GM21360 (cell line): ENCODE measurements around the gene RIN1.
"Not testable (repeated sequence)": the region's sequence is repeated elsewhere in the genome, so short reads cannot be mapped to it uniquely, and the experiment has no call there.

Source experiments
- ATAC-seq: cut with Tn5 transposase; IDR thresholded peaks from one replicate; pipeline ENCODE4 v1.9.1; 2021; ENCODE audit warnings: mild to moderate bottlenecking, moderate library complexity; ENCODE audit not compliant: unreplicated experiment

The RIN1 gene

DNA sequence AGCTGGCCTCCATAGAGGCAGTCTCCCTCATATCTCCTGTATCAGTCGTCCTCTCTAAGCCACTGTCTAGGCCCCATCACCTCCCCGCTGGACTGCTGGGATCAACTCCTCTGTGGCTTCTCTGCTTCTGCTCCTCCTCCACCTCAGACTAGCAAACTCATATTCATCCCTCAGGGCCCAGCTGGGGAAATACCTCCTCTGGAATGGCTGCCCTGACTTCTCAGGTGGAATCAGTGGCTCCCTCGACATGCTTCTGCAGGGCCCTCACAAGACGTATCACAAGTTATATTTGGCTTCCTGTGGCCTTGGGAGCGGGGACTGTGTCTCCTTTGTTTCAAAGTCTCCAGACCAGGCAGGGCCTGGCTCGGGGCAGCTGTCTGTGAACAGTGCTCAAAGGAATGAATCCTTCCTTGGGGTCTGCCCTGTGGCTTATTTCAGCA, 25.3 kb upstream of the RIN1 start:
- no peak for ATAC-seq

DNA sequence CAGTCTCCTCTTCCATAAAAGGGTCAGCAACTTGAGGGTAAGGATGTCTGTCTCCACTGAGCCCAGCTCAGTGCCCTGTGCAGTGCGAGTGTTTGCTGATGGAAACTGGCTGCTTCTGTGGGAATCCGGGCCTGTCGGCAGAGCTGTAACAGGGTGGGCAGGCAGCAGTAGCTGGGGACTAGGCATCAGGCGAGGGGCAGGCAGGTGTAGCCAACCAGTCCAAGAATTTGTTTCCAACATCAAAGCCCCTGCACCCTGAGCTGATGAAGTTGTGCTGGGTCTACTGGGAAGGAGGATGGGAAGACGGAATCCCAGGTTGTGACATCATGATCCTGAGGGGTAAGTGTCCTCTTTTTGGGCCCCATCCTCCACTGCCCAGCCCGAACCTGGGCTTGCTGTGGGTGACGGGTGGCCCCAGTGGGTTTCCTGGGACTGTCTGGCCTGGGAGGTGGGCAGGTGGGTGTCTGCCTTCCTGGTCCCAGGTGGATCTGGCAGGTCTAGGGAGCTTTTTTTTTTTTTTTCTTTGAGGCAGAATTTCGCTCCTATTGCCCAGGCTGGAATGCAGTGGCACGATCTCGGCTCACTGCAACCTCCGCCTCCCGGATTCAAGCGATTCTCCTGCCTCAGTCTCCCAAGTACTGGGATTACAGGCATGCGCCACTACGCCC, 24.3 kb upstream of the RIN1 start:
- no peak for ATAC-seq

DNA sequence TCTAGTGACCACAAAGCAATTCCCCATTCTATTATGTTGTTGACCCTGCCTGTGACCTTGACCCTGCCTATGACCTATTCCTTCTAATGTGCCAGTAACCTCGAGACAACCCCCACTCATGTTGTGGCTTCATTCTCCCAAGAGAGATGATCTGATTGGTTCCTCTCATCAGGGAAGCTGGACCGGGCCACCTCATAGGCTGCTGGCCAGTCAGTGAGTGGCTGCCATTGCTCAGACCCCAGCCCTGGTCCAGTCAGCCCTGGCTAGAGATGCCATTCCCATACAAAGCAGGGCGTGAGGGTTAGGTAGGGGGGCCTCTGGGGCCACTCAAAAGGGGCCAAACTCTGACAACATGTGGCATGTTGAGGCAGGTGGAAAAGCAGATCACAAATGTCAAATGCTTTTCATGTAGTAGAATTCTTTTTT, 23.4 kb upstream of the RIN1 start:
- no peak for ATAC-seq

DNA sequence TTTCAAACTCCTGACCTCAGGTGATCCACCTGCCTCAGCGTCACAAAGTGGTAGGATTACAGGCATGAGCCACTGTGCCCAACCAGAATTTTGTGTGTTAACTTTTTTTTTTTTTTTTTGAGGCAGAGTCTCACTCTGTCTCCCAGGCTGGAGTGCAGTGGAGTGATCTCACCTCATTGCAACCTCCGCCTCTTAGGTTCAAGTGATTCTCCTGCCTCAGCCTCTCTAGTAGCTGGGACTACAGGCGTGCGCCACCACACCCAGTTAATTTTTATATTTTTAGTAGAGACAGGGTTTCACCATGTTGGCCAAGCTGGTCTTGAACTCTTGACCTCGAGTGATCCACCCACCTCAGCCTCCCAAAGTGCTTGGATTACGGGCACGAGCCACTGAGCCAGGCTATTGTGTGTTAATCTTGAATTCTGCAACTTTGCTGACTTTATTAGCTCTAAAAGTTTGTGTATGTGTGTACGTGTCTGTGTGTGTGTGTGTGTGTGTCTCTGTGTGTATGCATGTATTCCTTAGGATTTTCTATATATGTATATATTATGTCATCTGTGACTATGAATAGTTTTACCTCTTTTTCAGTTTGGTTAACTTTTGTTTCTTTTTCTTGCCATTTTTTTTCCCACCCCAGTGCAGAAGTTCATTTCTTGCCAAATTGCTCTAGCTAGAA, 14.5 kb upstream of the RIN1 start:
- ATAC-seq, result not testable (repeated sequence)

DNA sequence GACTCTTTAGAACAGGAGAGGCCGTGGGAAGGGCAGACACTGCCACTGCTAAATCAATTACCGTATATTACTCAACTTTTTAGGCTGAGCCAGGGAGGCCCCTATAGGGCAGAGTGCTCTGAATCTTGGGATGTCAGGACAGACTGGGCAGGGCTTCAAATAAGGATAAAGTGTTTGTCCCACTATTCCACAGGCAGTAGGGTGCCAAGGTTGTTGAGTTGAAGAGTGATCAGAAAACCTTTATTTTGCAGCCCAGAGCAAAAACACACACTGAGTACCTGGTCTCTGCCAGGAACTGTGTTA, 12.8 kb upstream of the RIN1 start:
- ATAC-seq, result no peak

DNA sequence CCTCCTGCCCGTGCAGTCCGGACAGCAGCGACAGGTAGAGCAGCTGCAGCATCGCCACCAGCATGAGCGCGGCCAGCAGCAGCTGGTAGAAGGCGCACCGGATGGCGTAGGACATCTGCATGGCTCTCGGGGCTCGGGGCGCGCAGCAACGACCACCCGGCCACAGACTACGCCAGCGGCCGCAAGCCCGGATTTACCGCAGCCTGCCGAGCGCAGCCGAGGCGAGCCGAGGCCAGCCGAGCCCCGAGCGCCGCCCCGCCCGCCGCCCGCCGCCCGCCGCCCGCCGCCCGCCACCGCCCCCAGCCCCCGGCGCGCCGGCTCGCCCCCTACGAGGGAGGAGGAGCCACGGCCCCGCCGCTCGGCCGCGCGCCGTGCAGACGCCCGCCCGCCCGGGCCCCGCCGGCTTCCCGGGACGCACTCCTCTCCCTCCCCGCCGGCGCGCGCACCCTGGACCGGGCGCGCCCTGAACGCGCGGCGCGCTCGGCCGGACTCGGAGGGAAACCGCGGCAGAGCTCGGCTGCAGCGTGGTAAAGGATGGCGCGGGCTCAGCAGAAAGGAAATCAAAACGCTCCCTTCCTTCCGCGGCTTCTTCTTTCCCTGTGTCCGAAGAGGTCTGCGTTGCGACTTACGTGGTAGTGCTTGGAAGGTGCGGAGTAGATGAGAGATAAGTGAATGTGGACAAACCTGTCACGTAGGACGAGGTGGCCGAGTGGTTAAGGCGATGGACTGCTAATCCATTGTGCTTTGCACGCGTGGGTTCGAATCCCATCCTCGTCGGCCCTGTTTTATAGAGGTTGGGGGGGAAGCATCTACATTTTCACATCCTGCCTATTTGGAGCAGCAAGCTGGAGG, 11.4 kb upstream of the RIN1 start, which contains the start of gene B4GAT1:
B4GAT1 (minus strand) TSS at position 205 of the 852 bp plus-strand sequence; CDS start at position 121, 84 bp downstream.
- peak; percentile 40 for ATAC-seq

DNA sequence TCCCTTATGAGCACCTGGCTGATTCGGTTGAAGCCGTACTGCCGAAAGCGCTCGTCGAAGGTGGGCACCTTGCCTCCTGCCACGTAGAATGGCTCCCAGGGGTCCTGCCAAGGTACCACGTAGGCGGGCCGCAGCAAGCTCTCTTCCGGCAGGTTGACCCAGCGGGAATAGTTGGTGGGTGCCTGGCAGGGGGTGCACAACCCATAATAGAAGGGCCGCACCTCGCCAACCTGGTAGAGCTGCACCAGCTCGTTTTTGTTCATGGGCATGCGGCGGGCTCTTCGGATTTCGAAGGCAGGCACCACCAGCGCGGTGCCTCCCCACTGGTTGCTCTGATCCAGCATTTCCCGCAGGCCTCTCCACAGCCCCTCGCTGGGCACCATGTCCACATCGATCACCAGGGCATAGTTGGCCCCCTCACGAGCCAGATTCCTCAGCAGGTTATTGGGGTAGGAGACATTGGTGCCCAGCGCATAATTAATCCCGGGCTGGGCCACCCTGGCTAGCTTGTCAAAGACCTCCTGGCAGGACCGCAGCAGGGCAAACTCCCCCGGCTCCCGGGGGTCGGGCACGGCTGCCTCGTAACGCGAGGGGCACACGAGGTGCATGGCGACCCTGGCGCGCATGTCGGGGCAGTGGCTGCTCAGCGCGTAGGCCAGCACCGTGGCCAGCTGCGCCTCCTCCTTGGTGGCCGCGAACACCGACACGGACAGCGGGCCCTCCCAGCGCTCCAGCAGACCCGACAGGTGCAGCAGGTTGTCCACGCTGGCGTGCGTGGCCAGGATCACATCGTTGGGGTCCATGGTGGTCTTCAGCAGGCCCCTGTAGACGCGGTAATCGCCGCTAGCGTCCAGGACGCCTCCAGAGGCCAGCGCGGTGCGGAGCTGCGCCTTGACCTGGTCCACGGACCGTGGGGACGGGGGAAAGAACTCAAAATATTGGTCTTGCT, 10.5 kb upstream of the RIN1 start:
- ATAC-seq, result no peak

DNA sequence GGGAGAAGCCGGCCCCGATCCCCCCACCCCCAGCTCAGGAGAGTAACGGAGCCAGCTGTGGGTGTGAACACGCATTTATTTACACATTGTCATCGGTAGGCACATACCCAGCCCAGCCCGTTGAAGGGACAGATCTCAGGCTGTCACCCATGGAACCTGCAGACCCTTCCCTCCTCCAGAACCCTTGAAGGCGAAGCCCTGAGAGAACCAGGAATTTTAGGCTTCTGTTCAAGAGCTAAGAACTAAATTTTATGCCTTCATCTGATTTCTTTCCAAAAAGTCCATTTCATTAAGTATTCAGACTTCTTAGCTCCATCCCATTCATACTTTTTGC, 9.0 kb upstream of the RIN1 start:
- ATAC-seq, result peak; percentile 8

DNA sequence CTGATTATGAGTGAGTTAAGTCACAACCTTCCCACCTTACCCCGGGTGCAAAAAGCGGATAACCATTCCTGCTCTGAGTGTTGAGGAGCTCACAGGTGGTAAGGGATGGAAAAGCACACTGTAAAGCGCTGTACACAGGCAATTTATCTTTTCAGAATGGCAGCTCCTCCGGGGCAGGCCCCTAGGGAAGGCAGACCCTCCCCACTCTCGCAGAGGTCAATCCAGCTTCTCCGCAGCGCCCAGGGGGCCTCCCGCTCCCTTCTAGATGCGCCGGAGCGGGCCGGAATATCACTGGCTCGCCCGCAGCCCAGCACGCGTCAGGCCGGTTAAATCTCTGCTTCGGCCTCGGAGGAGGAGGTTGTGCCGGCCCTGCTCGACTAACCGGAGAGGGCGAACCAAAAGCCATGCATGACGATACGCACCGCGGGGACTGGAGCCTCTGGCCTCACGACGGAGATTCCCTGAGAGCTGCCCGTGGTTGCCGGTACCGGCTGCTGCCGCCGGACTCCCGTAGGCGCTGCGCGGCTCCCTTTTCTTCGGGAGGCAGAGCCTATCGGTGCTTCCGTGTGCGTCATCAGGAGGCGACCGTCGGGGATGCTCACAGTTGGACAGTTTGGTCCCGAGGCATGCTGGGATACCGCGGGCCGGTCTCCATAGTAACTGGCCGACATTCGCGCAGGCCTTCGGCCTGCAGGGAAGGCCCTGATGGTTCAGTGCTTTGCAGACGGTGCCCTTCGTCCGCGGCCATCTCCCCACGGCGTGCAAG, 8.5 kb upstream of the RIN1 start, which contains the start of gene BRMS1:
BRMS1 (minus strand) TSS at position 555 of the 766 bp plus-strand sequence. CDS start 2,870 bp downstream, outside the sequence.
- peak; percentile 61 for ATAC-seq

DNA sequence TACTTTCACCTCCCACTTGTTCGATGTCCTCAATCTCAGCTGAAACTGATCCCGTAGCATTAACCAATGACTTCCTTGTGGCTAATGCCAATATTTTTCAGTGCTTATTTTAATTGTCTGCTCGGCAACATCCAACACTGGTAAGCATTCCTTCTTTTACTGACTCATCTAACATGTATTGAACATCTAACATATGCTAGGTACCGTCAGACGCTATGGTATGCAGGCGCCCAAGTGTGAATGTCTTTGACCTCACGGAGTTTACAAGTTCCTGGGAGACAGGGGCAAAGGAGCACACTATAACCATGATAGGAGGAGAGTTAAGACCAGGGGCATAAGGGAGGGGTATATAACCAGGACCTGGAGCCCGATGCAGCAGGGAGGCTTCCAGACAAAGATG, 6.9 kb upstream of the RIN1 start:
- ATAC-seq, result no peak

DNA sequence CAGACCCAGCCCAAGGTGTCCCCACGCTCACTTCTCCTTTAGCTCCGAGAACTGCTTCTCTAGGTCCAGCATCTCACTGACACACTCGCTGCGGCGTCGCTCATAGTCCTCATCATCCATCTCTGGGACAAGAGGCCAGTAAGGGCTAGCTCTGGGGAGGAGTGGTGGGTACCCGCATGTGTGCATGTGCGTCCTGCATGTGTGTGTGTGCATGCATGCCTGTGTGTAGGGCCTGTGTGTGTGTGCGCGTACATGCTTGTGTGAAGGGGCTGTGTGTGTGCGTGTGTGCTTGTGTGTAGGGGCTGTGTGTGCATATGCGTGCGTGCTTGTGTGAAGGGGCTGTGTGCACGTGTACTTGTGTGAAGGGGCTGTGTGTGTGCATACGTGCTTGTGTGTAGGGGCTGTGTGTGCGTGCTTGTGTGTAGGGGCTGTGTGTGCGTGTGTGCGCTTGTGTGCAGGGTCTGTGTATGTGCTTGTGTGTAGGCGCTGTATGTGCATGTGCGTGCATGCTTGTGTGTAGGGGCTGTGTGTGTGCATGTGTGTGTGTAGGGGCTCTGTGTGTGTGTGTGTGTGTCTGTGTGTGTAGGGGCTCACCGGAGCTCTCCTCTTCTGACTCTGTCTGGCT, 5.4 kb upstream of the RIN1 start:
- no peak for ATAC-seq

DNA sequence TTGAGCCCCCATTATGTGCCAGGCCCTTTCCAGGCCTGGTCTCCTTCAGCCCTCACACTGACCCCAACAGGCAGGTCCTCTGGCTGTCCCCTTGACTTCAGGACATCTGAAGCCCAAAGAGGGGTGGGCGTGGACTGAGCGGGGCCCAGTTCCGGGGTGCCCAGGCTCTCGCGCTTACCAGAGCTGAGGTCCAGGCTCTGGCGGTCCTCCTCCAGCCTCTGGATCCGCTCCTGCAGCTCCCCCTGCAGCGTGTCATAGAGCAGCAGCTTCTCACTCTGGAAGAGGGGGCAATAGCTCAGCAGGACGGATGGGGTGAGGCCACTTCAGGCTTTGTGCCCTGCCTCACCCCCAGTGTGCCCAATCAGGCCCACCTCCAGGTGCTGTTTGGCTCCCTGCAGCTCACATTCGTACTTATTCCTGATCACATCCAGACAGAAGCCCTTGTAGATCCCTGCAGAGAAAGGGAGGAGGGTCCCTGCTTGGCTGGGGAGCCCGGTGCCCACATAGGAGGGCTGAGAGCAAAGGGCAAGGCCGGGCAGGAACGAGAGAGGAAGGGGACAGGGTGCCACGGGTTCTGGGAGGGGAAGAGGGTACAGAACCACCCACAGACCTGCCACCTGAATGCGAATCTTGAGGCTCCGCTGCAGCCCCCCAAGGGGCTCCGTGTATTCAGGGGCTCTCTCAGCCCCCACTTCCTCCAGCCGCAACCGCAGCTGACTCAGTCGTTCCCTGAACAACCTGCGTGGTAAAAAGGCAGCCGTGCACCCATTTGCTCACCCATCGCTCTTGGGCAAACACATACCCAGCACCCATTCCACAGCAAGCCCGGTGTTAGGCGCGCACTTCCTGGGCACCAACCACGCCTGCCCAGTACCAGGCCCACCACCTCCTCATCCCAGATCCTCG, 4.6 kb upstream of the RIN1 start:
- no peak for ATAC-seq

DNA sequence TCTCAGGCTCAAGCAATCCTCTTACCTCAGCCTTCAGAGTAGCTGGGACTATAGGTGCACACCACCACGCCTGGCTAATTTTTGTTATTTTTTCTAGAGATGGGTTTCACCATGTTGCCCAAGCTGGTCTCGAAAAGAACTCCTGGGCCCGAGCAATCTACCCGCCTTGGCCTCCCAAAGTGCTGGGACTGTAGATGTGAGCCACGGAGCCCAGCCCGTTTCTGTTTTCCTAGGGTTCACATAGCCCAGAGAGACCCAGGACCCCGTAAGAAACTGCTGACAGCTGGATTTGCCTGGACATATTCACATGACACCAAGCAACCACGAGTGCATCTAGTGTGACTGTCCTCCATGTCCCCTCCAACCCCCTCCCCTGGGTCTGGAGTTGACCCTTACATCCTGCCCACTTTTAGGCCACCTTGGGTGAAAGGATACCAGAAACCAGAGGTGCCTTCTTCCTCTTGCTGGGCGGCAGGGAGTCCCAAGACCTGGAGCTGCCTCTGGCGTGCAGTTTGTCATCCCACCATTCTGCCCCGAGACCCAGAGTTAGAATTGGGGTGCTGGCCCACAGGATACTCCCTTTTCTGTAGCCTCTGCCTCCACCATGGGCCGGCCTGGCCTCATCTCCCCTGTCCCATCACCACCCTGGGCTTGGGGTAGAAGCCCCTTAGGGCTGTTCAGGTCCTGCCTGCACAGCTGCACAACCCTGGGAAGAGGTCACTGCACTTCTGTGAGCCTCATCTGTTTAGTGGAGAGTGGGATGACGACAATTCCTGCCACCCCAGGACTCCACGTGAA, 3.7 kb upstream of the RIN1 start:
- ATAC-seq, result no peak

DNA sequence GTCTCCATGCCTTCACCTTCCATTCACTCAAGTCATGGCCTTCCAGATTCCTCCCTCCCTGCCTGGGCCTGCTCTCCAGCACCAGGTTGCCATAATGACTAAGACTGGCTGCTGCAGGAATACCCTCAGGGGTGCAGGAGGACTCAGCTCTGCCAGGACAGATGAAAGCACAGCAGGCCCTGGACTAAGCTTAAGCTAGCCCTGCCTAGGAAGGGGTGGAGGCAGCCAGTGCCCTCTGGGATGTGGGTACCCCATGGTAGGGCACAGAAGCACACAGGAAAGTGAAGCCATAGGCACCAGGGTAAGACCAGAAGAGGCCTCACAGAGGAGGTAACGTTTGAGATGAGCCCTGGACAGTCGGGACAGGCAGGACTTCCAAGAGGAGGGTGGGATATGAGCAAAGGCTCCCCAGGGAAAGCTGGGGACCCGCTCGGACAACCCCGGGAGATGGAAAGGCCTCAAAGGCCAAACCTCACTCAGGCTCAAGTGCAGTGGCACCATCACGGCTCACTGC, 3.0 kb upstream of the RIN1 start:
- ATAC-seq, result no peak

DNA sequence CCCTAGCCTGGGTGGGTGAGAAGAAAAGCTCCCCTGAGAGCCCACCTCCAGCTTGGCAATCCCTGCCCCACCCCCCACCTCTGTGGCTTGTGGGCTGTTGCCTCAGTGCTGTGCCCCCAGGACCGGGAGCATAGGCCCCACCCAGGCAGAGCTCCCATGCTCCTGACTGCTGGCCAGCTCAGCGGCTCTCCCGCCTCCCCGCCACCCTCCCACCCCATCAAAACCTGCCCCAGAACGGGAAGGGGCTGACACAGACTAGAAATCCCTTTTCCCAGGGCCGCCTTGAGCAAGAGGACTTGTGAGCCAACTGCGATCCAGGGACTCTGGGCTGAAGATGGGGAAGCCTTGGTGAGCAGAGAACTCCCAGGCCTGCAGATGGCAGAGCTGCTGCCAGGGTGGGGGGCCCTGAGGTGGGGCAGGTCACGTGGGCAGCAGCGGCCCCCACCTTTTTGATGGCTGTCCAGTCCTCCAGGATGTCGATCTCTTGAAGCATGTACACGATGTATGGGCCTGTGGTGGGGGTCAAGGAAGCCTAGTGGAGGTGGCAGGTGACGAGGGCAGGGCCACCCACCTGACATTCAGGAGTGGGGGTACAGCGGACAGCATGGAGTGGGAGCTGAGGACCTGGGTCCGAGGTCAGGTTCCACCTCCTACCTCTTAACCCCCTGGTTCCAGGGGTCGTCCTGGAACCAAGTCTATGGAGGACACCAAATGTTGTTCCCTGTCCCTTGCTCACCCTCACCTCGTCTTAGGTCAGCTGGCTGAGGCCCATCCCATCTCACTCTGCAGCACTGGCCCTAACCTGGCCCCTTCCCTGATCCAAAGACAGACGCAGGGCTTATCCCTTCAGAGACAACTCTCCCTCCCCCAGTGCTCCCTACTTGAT, 2.3 kb upstream of the RIN1 start:
- no peak for ATAC-seq

DNA sequence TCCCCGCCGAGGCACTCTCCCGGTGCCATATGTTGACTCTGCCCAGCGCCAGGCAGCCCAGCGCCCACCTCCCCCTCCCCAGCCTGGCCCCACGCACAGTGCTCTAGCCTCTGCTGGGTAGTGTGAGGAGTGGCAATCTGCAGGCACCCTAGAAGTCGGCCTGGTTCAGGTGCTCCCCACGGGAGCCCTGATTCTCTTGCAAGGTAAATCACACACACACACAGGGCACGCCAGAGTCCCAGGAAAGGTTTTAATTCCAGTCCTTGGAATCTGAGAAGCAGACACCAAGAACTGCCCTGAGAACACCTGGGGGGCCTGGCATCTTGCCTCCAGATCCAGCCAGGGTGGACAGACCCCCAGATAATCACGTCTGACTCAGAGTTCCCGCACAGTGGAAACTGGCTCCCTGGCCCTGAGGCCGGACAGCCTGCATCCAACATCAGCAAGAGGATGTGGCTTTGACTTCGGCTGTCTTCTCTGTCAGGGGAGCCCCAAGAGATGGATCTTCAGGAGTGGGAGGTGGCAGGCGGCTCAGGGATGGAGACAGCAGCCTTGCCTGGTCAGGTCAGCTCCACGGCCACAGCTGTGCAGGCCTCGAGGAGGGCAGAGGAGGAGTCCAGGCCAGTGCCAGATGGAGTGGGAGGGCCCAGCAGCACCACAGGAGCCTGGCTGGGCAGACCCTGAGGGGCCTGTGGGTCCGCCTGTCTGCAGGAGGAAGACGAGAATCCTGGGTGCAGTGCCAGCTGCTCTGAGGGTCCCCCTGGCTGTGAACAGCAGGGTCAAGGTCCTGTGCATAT, 1.1 kb upstream of the RIN1 start:
- ATAC-seq, result no peak
